Osteoblast (primary cell): Measurements from ENCODE around the gene C3AR1. TPM values are rescaled to one million over a fixed set of nuclear protein-coding genes. Genes with fewer than 3 reads are reported as not detected.
"Not testable (repeated sequence)": the region's sequence is repeated elsewhere in the genome, so short reads cannot be mapped to it uniquely, and the experiment has no call there.

ENCODE experiments used
- DNase-seq: peaks from one replicate; pipeline ENCODE4 v3.0.0; 2011; ENCODE audit warnings: low spot score, mixed read lengths; ENCODE audit not compliant: insufficient read length; ENCODE audit errors: missing footprints
- H2AFZ ChIP-seq: 2 replicates; pipeline ENCODE4 v1.6.0; 2011; ENCODE audit warnings: mild to moderate bottlenecking, low read length
- H3K27ac ChIP-seq: 2 replicates; pipeline ENCODE4 v1.5.1; 2011; ENCODE audit warnings: mild to moderate bottlenecking, low read depth, low read length, moderate library complexity
- H3K27me3 ChIP-seq: 2 replicates; pipeline ENCODE4 v1.6.0; 2012; ENCODE audit warnings: mild to moderate bottlenecking, control low read depth, inconsistent platforms, low read length, moderate library complexity; ENCODE audit not compliant: insufficient read depth
- H3K36me3 ChIP-seq: 2 replicates; pipeline ENCODE4 v1.5.1; 2011; ENCODE audit warnings: mild to moderate bottlenecking, low read length, control low read depth, moderate library complexity; ENCODE audit not compliant: insufficient read depth
- H3K4me1 ChIP-seq: 2 replicates; pipeline ENCODE4 v1.5.1; 2011; ENCODE audit warnings: mild to moderate bottlenecking, low read length, control low read depth, moderate library complexity; ENCODE audit not compliant: insufficient read depth
- H3K4me2 ChIP-seq: 2 replicates; pipeline ENCODE4 v1.6.0; 2011; ENCODE audit warnings: mild to moderate bottlenecking, low read length; ENCODE audit not compliant: insufficient read depth
- H3K4me3 ChIP-seq: fragments of 200-600 bp; sonication (generic); 3 replicates; pipeline ENCODE4 v1.5.1; 2012; ENCODE audit warnings: mild to moderate bottlenecking, low read length, inconsistent platforms; ENCODE audit not compliant: insufficient read depth
- H3K79me2 ChIP-seq: 2 replicates; pipeline ENCODE4 v1.6.0; 2012; ENCODE audit warnings: mild to moderate bottlenecking, low read length, control low read depth, inconsistent platforms; ENCODE audit not compliant: insufficient read depth
- H3K9me3 ChIP-seq: 2 replicates; pipeline ENCODE4 v1.5.1; 2011; ENCODE audit warnings: low read depth, low read length, control low read depth
- H4K20me1 ChIP-seq: 2 replicates; pipeline ENCODE4 v1.6.0; 2012; ENCODE audit warnings: mild to moderate bottlenecking, low read length, control low read depth; ENCODE audit not compliant: insufficient read depth
- total RNA-seq: library from RNA; depleted of rRNA; stranded (reverse); fragments of >200 nt; gene quantifications from 2 replicates; pipeline ENCODE4 v1.2.3, GENCODE V29; 2012
- TF ChIP-seq, protein P1 (sequence below): IDR thresholded peaks from 2 replicates; pipeline ENCODE4 v1.5.1; 2011; ENCODE audit warnings: mild to moderate bottlenecking, low read depth, low read length, moderate library complexity; ENCODE audit errors: extremely low read depth

C3AR1 gene
- total RNA-seq, 1 donor: 0.72 TPM

DNA sequence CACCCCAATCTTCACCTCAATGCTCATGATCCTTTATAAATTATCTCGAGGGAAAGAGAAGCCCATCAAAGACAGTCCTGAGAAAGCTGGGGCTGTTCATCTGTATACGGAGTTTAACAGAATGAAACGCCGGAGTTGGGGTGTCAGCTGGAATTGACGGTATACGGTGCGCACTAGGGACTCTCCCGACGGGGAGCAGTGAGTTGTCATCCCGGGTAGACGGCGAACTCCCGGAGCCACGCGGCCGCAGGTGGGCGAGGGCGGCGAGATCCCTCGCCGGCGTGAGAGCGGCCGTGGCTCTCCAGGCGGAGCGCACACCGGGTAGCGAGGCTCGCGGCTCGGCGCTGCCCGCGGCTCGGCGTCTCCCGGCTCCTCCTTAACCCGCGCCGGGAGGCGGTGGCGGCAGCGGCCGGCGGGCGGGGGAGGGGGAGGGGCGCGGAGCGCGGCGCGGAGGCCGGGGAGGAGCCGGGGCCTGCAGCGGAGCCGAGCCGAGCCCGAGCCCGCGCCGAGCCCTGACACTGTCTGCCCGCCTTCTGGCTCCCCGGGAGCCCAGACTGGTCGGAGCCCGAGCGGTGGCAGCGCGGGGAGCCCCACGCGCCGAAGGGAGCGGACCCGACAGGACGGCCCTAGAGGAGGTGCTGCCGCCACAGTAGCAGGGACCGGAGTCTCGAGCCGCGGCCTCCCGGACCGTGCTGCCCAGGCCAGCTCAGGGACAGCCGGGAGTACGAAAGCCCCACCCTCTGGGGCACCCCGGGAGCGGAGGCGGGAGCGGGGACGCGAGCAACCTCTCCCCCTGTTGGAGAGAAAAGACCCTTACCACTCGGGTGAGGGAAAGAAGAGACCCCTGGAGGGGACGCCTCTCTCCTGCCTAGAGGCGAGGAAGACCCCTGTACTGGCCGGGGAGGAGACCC is 33.7 kb downstream of the C3AR1 start, which contains the start of gene FOXJ2:
FOXJ2 (plus strand) TSS at position 475 of the 911 bp plus-strand sequence. CDS start 7,117 bp downstream, outside the sequence.
- peaks cover 39% of the 10 kb centered on the region for H3K4me1 ChIP-seq
- peak; percentile 95 for DNase-seq
- H3K27ac ChIP-seq: peak within 1 kb of the TSS; percentile 88
- H2AFZ ChIP-seq: peak within 1 kb of the TSS; percentile 95
- H3K9me3 ChIP-seq: no peaks in the 10 kb centered on the region
- peak within 1 kb of the TSS; percentile 94 for H3K4me3 ChIP-seq
- H3K36me3 ChIP-seq: no peaks in the 10 kb centered on the region
- H3K27me3 ChIP-seq: no peaks in the 10 kb centered on the region
- peaks cover 54% of the 10 kb centered on the region for H3K79me2 ChIP-seq
- TF ChIP-seq, protein P1, sequence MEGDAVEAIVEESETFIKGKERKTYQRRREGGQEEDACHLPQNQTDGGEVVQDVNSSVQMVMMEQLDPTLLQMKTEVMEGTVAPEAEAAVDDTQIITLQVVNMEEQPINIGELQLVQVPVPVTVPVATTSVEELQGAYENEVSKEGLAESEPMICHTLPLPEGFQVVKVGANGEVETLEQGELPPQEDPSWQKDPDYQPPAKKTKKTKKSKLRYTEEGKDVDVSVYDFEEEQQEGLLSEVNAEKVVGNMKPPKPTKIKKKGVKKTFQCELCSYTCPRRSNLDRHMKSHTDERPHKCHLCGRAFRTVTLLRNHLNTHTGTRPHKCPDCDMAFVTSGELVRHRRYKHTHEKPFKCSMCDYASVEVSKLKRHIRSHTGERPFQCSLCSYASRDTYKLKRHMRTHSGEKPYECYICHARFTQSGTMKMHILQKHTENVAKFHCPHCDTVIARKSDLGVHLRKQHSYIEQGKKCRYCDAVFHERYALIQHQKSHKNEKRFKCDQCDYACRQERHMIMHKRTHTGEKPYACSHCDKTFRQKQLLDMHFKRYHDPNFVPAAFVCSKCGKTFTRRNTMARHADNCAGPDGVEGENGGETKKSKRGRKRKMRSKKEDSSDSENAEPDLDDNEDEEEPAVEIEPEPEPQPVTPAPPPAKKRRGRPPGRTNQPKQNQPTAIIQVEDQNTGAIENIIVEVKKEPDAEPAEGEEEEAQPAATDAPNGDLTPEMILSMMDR: no peak
- peak within 1 kb of the TSS; percentile 99 for H3K4me2 ChIP-seq
- peaks cover 31% of the 10 kb centered on the region for H4K20me1 ChIP-seq

- DNase-seq: no peak
- Histone ChIP-seq H3K79me2 (peaks cover 47% of the 10 kb centered on the region), H4K20me1 (peaks cover 27% of the 10 kb centered on the region), H3K9me3 (no peaks in the 10 kb centered on the region), H3K4me3 (peak overlapping the region; percentile 94), H3K27me3 (no peaks in the 10 kb centered on the region), H3K4me2 (peak overlapping the region; percentile 99), H3K27ac (peak overlapping the region; percentile 88), H3K36me3 (no peaks in the 10 kb centered on the region), H3K4me1 (peaks cover 39% of the 10 kb centered on the region), H2AFZ (peak overlapping the region; percentile 95)
- TF ChIP-seq, protein P1: no peak
Measured at GRCh38 chr12:8031872-8032241, 34.3 kb downstream of the C3AR1 start.

DNA sequence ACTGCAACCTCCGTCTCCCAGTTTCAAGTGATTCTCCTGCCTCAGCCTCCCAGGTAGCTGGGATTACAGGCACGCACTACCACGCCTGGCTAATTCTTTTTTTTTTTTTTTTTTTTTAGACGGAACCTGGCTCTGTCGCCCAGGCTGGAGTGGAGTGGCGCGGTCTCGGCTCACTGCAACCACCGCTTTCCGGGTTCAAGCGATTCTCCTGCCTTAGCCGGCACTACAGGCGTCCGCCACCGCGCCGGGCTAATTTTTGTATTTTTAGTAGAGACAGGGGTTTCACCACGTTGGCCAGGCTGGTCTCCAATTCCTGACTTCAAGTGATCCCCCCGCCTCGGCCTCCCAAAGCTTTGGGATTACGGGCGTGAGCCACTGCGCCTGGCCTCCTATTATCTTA is 35.1 kb downstream of the C3AR1 start:
- H3K4me1 ChIP-seq: peaks cover 33% of the 10 kb centered on the region
- H3K79me2 ChIP-seq: peaks cover 39% of the 10 kb centered on the region
- not testable (repeated sequence) for H3K36me3 ChIP-seq, H2AFZ ChIP-seq, H3K4me2 ChIP-seq, H3K27me3 ChIP-seq, H3K27ac ChIP-seq, H3K4me3 ChIP-seq, DNase-seq, H3K9me3 ChIP-seq
- peaks cover 27% of the 10 kb centered on the region for H4K20me1 ChIP-seq

DNA sequence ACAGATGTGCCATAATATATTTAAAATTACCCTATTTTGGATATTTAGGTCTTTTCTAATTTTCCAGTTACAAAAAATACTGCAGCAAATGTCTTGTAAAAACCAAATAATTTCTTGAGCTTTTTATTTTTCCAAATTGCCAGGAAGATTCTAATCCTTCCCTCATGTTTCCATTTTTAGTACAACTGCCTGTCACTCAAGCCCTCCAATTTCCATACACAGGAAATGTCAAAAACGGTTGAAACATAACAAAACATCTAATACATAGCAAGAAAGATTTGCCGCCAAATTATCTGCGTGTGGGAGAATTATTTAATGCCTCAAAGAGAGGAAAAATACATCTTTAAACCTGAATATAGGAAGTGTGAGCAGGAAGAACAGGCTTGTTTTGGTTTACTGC is 36.0 kb downstream of the C3AR1 start:
- Histone ChIP-seq H4K20me1 (peaks cover 18% of the 10 kb centered on the region), H3K36me3 (no peaks in the 10 kb centered on the region), H3K79me2 (peaks cover 31% of the 10 kb centered on the region), H3K27me3 (no peaks in the 10 kb centered on the region), H3K27ac (no peak overlapping the region), H3K4me3 (no peak overlapping the region), H2AFZ (no peak overlapping the region), H3K4me1 (peaks cover 25% of the 10 kb centered on the region), H3K4me2 (no peak overlapping the region), H3K9me3 (no peaks in the 10 kb centered on the region)
- no peak for DNase-seq
- TF ChIP-seq, protein P1: no peak
